ENCODE results near the gene KLF3.

DNA sequence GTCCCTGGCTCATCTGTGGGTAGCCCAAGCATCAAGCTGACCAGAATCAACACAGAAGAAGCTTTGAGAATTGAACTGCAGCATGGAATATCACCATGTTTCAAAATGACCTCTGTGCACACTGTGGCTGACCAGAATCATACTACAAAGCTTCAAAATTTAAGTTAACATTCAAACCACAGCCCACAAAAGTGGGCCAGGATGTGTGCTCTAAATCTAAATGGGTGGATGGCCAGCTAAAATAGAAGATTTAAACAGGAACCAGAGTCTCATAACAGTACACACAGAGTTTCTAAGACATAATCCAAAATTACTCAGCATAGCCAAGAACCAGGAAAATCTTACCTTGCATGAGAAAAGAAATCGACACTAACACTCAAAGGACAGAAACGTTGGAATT lies 46.1 kb downstream of the KLF3 start:
- TF ChIP-seq EZH2 (IDR thresholded peaks at IDR 0.05; ENCODE audit: borderline replicate concordance) (no peak), EZH2phosphoT487 (IDR thresholded peaks at IDR 0.05; ENCODE audit: low read depth, severe bottlenecking, unreplicated experiment) (no peak)
- TF ChIP-seq, protein P1, sequence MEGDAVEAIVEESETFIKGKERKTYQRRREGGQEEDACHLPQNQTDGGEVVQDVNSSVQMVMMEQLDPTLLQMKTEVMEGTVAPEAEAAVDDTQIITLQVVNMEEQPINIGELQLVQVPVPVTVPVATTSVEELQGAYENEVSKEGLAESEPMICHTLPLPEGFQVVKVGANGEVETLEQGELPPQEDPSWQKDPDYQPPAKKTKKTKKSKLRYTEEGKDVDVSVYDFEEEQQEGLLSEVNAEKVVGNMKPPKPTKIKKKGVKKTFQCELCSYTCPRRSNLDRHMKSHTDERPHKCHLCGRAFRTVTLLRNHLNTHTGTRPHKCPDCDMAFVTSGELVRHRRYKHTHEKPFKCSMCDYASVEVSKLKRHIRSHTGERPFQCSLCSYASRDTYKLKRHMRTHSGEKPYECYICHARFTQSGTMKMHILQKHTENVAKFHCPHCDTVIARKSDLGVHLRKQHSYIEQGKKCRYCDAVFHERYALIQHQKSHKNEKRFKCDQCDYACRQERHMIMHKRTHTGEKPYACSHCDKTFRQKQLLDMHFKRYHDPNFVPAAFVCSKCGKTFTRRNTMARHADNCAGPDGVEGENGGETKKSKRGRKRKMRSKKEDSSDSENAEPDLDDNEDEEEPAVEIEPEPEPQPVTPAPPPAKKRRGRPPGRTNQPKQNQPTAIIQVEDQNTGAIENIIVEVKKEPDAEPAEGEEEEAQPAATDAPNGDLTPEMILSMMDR (IDR thresholded peaks at IDR 0.05; ENCODE audit: poor library complexity): no peak

All from hepatocyte (in vitro differentiated cells).